ENCODE measurements around the gene PUS1.

Gene PUS1

DNA sequence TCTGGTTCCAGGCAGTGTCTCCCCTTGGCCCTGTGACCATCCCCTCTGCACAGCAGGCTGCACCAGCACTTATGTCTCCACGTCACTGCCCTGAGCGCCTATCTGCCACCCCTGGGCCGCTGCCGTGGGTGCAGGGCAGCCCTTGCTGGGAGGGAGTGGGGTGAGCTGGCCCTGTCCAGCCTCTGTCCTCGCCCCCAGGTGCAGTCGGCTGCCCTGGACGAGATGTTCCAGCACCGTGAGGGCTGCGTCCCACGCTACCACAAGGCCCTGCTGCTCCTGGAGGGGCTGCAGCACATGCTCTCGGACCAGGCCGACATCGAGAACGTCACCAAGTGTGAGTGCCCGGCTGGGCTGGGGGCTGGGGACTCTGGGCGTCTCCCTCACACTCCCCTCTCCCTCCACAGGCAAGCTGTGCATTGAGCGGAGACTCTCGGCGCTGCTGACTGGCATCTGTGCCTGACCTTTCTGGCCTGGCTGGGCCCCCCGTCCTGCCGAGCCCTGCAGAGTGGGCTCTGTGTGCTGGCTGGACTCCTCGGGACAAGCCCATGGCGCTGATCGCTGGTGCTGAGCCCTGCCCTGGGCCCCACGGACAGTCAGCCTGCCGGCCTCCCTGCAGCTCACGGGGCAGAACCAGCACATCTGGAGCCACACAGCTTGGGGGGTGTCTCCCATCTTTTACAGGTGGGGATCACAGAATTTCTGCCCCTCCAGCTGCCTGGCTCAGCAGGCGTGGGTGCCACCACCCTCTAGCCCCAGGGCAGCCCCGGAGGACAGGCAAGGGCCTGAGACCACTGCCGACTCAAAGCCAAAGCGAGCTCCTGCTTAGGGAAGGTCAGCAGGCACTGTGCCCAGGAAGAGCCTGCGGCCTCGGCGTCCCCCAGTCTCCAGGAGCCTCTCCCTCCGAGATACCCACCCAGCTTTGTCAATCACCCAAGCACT is 7.9 kb upstream of the PUS1 start:
- no peak for DNase-seq (ENCODE audit: low spot score)
- H3K27ac ChIP-seq (replicated peaks; ENCODE audit: low read length) = no peak overlapping the region
- H3K23ac ChIP-seq (ENCODE audit: low read depth, low read length, poor library complexity) = no peak overlapping the region
- peak overlapping the region in 1 of 2 donors; percentile 48 for H3K4me3 ChIP-seq (ENCODE audit: low read length in 2 of 2)
- no peak overlapping the region for H2BK15ac ChIP-seq (ENCODE audit: low read length)
- no CpG with 5 or more reads among the region's 35 CpGs for WGBS, 2 donors (ENCODE audit: extremely low coverage in 2 of 2, insufficient read length in 2 of 2, insufficient replicate concordance in 1 of 2)
- H3K36me3 ChIP-seq (replicated peaks in 1 of 2; ENCODE audit: control insufficient read depth in 2 of 2, insufficient read depth in 2 of 2, low read length in 2 of 2) = peaks cover 37 to 55% of the 10 kb centered on the region in 2 donors
- no peak overlapping the region for H2AK5ac ChIP-seq (ENCODE audit: low read depth, low read length)
- no peak overlapping the region for H2BK120ac ChIP-seq (ENCODE audit: low read depth, low read length)
- H2BK12ac ChIP-seq (ENCODE audit: low read length) = no peak overlapping the region
- H3K4me1 ChIP-seq (ENCODE audit: control insufficient read depth in 2 of 2, insufficient read depth in 1 of 2, low read depth in 1 of 2, low read length in 2 of 2) = no peaks in the 10 kb centered on the region
- no peak overlapping the region for H4K91ac ChIP-seq (ENCODE audit: low read depth, low read length, poor library complexity)
- H3K4ac ChIP-seq (ENCODE audit: low read length) = no peak overlapping the region
- no peak overlapping the region for H2AFZ ChIP-seq (ENCODE audit: low read length)
- no peaks in the 10 kb centered on the region for H3K27me3 ChIP-seq (ENCODE audit: control insufficient read depth in 3 of 3, insufficient read depth in 3 of 3, low read depth in 1 of 3, low read length in 3 of 3)
- no peaks in the 10 kb centered on the region for H3K9me3 ChIP-seq (replicated peaks in 1 of 2; ENCODE audit: control insufficient read depth in 2 of 2, insufficient read depth in 1 of 2, low read depth in 1 of 2, low read length in 2 of 2)
- no peak overlapping the region for H3K9ac ChIP-seq (ENCODE audit: low read depth, low read length, poor library complexity)
- H3K4me2 ChIP-seq (ENCODE audit: insufficient read depth, low read length, poor library complexity, severe bottlenecking) = no peak overlapping the region
- H3K79me1 ChIP-seq (ENCODE audit: low read depth, low read length) = peaks cover under 1% of the 10 kb centered on the region
- H3K14ac ChIP-seq (ENCODE audit: low read length) = no peak overlapping the region
- H4K8ac ChIP-seq (ENCODE audit: low read depth, low read length) = peak overlapping the region; percentile 43
- peak overlapping the region; percentile 93 for H2BK5ac ChIP-seq (ENCODE audit: low read length)
- no peak overlapping the region for H3K18ac ChIP-seq (ENCODE audit: low read length)

- H4K91ac ChIP-seq (ENCODE audit: low read depth, low read length, poor library complexity) = no peak overlapping the region
- no peak overlapping the region for H3K23ac ChIP-seq (ENCODE audit: low read depth, low read length, poor library complexity)
- H3K14ac ChIP-seq (ENCODE audit: low read length) = no peak overlapping the region
- no peak overlapping the region for H3K27ac ChIP-seq (replicated peaks; ENCODE audit: low read length)
- H2AK5ac ChIP-seq (ENCODE audit: low read depth, low read length) = no peak overlapping the region
- no peak for DNase-seq (ENCODE audit: low spot score)
- H2BK12ac ChIP-seq (ENCODE audit: low read length) = no peak overlapping the region
- H2AFZ ChIP-seq (ENCODE audit: low read length) = no peak overlapping the region
- no peak overlapping the region for H4K8ac ChIP-seq (ENCODE audit: low read depth, low read length)
- H3K9ac ChIP-seq (ENCODE audit: low read depth, low read length, poor library complexity) = no peak overlapping the region
- H3K18ac ChIP-seq (ENCODE audit: low read length) = no peak overlapping the region
- no peaks in the 10 kb centered on the region for H3K27me3 ChIP-seq (ENCODE audit: control insufficient read depth in 3 of 3, insufficient read depth in 3 of 3, low read depth in 1 of 3, low read length in 3 of 3)
- H3K4me2 ChIP-seq (ENCODE audit: insufficient read depth, low read length, poor library complexity, severe bottlenecking) = no peak overlapping the region
- no peak overlapping the region for H3K4me3 ChIP-seq (ENCODE audit: low read length in 2 of 2)
- no peak overlapping the region for H2BK5ac ChIP-seq (ENCODE audit: low read length)
- no peaks in the 10 kb centered on the region for H3K9me3 ChIP-seq (replicated peaks in 1 of 2; ENCODE audit: control insufficient read depth in 2 of 2, insufficient read depth in 1 of 2, low read depth in 1 of 2, low read length in 2 of 2)
- no peaks in the 10 kb centered on the region for H3K79me1 ChIP-seq (ENCODE audit: low read depth, low read length)
- H2BK15ac ChIP-seq (ENCODE audit: low read length) = no peak overlapping the region
- no peaks in the 10 kb centered on the region for H3K4me1 ChIP-seq (ENCODE audit: control insufficient read depth in 2 of 2, insufficient read depth in 1 of 2, low read depth in 1 of 2, low read length in 2 of 2)
- peaks cover 32 to 48% of the 10 kb centered on the region in 2 donors for H3K36me3 ChIP-seq (replicated peaks in 1 of 2; ENCODE audit: control insufficient read depth in 2 of 2, insufficient read depth in 2 of 2, low read length in 2 of 2)
- H3K4ac ChIP-seq (ENCODE audit: low read length) = no peak overlapping the region
- H2BK120ac ChIP-seq (ENCODE audit: low read depth, low read length) = no peak overlapping the region
- no CpG with 5 or more reads among the region's 29 CpGs for WGBS, 2 donors (ENCODE audit: extremely low coverage in 2 of 2, insufficient read length in 2 of 2, insufficient replicate concordance in 1 of 2)
Observed at GRCh38 chr12:131921866-131922769, 7.0 kb upstream of the PUS1 start.

GRCh38 chr12:131922772-131923171 is 6.3 kb upstream of the PUS1 start:
- no peak for DNase-seq (ENCODE audit: low spot score)

More at GRCh38 chr12:131922772-131923171, 6.3 kb upstream of the PUS1 start:
- H3K4me2 ChIP-seq (ENCODE audit: insufficient read depth, low read length, poor library complexity, severe bottlenecking) = no peak overlapping the region
- no peak overlapping the region for H4K91ac ChIP-seq (ENCODE audit: low read depth, low read length, poor library complexity)
- H3K18ac ChIP-seq (ENCODE audit: low read length) = no peak overlapping the region
- no peak overlapping the region for H3K27ac ChIP-seq (replicated peaks; ENCODE audit: low read length)
- no peak overlapping the region for H2AK5ac ChIP-seq (ENCODE audit: low read depth, low read length)
- no peaks in the 10 kb centered on the region for H3K79me1 ChIP-seq (ENCODE audit: low read depth, low read length)
- no peak overlapping the region for H3K9ac ChIP-seq (ENCODE audit: low read depth, low read length, poor library complexity)
- H2BK120ac ChIP-seq (ENCODE audit: low read depth, low read length) = no peak overlapping the region
- no peak overlapping the region for H4K8ac ChIP-seq (ENCODE audit: low read depth, low read length)
- H3K9me3 ChIP-seq (replicated peaks in 1 of 2; ENCODE audit: control insufficient read depth in 2 of 2, insufficient read depth in 1 of 2, low read depth in 1 of 2, low read length in 2 of 2) = peaks cover 2 to 3% of the 10 kb centered on the region in 2 donors
- H3K27me3 ChIP-seq (ENCODE audit: control insufficient read depth in 3 of 3, insufficient read depth in 3 of 3, low read depth in 1 of 3, low read length in 3 of 3) = peaks cover 0 to 1% (median 0%) of the 10 kb centered on the region in 3 experiments
- H2BK12ac ChIP-seq (ENCODE audit: low read length) = no peak overlapping the region
- H3K14ac ChIP-seq (ENCODE audit: low read length) = no peak overlapping the region
- no peak overlapping the region for H3K4me3 ChIP-seq (ENCODE audit: low read length in 2 of 2)
- H3K36me3 ChIP-seq (replicated peaks in 1 of 2; ENCODE audit: control insufficient read depth in 2 of 2, insufficient read depth in 2 of 2, low read length in 2 of 2) = peaks cover 28 to 45% of the 10 kb centered on the region in 2 donors
- H3K4ac ChIP-seq (ENCODE audit: low read length) = no peak overlapping the region
- H3K4me1 ChIP-seq (ENCODE audit: control insufficient read depth in 2 of 2, insufficient read depth in 1 of 2, low read depth in 1 of 2, low read length in 2 of 2) = no peaks in the 10 kb centered on the region
- WGBS, 2 donors (ENCODE audit: extremely low coverage in 2 of 2, insufficient read length in 2 of 2, insufficient replicate concordance in 1 of 2) = no CpG with 5 or more reads among the region's 13 CpGs
- no peak overlapping the region for H2BK15ac ChIP-seq (ENCODE audit: low read length)
- no peak overlapping the region for H2AFZ ChIP-seq (ENCODE audit: low read length)
- no peak overlapping the region for H2BK5ac ChIP-seq (ENCODE audit: low read length)
- no peak overlapping the region for H3K23ac ChIP-seq (ENCODE audit: low read depth, low read length, poor library complexity)

Data from neuronal stem cell (in vitro differentiated cells).